ENCODE data around the gene AKAP13. TPM values are rescaled to one million over a fixed set of nuclear protein-coding genes. Genes with fewer than 3 reads are reported as not detected.
A peak's percentile ranks its signal among the peaks of the same experiment; 100 is the strongest.

Gene AKAP13
- total RNA-seq, 1 experiment from 2014 or later, result 47.3 TPM

DNA sequence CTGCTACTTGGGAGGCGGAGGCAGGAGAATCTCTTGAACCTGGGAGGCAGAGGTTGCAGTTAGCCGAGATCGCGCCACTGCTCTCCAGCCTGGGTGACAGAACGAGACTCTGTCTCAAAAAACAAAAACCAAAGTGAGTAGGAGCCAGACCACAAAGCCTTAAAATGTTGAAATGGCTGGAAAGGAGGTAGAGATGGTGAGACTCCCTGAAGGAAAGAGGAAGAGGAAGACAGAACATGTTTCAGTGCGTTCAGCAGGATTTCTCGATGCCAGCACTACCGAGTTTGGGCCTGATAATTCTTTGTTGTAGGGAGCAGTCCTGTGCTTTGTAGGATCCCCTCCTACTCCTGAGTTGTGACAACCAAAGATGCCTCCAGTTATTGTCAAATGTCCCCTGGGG, 189.9 kb downstream of the AKAP13 start:
- Histone ChIP-seq H3K9me3 (ENCODE audit: control insufficient read depth, low read depth, low read length) (no peaks in the 10 kb centered on the region), H3K14ac (ENCODE audit: insufficient read depth, low read length) (no peak overlapping the region), H3K4ac (ENCODE audit: low read depth, low read length) (no peak overlapping the region), H3K4me2 (ENCODE audit: insufficient read depth, insufficient read length, low read length) (no peak overlapping the region), H4K5ac (ENCODE audit: insufficient read length, low read depth, low read length) (no peak overlapping the region), H3K56ac (ENCODE audit: insufficient read length, low read depth, low read length) (no peak overlapping the region), H3K27me3 (ENCODE audit: insufficient read depth, low read length) (no peaks in the 10 kb centered on the region), H4K91ac (ENCODE audit: insufficient read length, low read depth, low read length) (no peak overlapping the region), H2BK20ac (ENCODE audit: low read depth, low read length, poor library complexity, severe bottlenecking) (no peak overlapping the region), H3K23ac (ENCODE audit: insufficient read length, low read depth, low read length) (no peak overlapping the region), H3K79me2 (ENCODE audit: insufficient read depth, low read length) (no peaks in the 10 kb centered on the region), H4K20me1 (ENCODE audit: control insufficient read depth, insufficient read depth, insufficient read length) (no peaks in the 10 kb centered on the region), H3K27ac (ENCODE audit: insufficient read length, low read depth, low read length) (no peak overlapping the region), H3K9ac (ENCODE audit: extremely low read depth, insufficient read length, low read length) (no peak overlapping the region), H4K8ac (replicated peaks; ENCODE audit: insufficient read length, low read depth, low read length) (no peak overlapping the region), H2AK5ac (ENCODE audit: insufficient read length, low read length) (no peak overlapping the region), H2BK15ac (ENCODE audit: low read depth, low read length) (no peak overlapping the region), H3K79me1 (ENCODE audit: insufficient read depth, low read depth, low read length, poor library complexity, severe bottlenecking) (no peaks in the 10 kb centered on the region), H3K23me2 (ENCODE audit: insufficient read length, low read depth, low read length, poor library complexity, severe bottlenecking) (no peaks in the 10 kb centered on the region), H2BK12ac (ENCODE audit: insufficient read length, low read depth, low read length) (no peak overlapping the region), H2BK120ac (ENCODE audit: low read depth, low read length, poor library complexity, severe bottlenecking) (no peak overlapping the region), H3T11ph (ENCODE audit: low read length) (no peak overlapping the region), H2BK5ac (ENCODE audit: insufficient read length, low read length) (no peak overlapping the region), H3K4me1 (ENCODE audit: insufficient read depth, low read length) (no peaks in the 10 kb centered on the region), H3K18ac (ENCODE audit: insufficient read length, low read depth, low read length) (no peak overlapping the region), H2AFZ (ENCODE audit: low read length) (no peak overlapping the region)
- Mint-ChIP-seq H3K4me1 (peaks cover 4 to 5% of the 10 kb centered on the region in 2 experiments; a peak in 3 of 4 replicates), H3K4me3 (no peak overlapping the region), H3K27me3 (ENCODE audit: low read depth) (no peaks in the 10 kb centered on the region), H3K9me3 (no peaks in the 10 kb centered on the region), H3K36me3 (ENCODE audit: insufficient read depth in 1 of 3, low read depth in 3 of 3) (peaks cover 0 to 5% (median 3%) of the 10 kb centered on the region in 3 experiments; a peak in 2 of 7 replicates), H3K27ac (peak overlapping the region in 1 of 3 experiments; percentile 34; a peak in 1 of 7 replicates)
- DNase-seq, result no peak
- TF ChIP-seq, protein P1, sequence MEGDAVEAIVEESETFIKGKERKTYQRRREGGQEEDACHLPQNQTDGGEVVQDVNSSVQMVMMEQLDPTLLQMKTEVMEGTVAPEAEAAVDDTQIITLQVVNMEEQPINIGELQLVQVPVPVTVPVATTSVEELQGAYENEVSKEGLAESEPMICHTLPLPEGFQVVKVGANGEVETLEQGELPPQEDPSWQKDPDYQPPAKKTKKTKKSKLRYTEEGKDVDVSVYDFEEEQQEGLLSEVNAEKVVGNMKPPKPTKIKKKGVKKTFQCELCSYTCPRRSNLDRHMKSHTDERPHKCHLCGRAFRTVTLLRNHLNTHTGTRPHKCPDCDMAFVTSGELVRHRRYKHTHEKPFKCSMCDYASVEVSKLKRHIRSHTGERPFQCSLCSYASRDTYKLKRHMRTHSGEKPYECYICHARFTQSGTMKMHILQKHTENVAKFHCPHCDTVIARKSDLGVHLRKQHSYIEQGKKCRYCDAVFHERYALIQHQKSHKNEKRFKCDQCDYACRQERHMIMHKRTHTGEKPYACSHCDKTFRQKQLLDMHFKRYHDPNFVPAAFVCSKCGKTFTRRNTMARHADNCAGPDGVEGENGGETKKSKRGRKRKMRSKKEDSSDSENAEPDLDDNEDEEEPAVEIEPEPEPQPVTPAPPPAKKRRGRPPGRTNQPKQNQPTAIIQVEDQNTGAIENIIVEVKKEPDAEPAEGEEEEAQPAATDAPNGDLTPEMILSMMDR (conservative IDR thresholded peaks at IDR 0.05), result no peak
- no CpG with 5 or more reads among the region's 8 CpGs for WGBS (ENCODE audit: extremely low coverage, insufficient read length, low lambda C conversion rate)
